HG02642 (cell line): ENCODE results near the gene RIPOR1.
"Not testable (repeated sequence)": the region's sequence is repeated elsewhere in the genome, so short reads cannot be mapped to it uniquely, and the experiment has no call there.

Experiments
- ATAC-seq: cut with Tn5 transposase; IDR thresholded peaks from one replicate; pipeline ENCODE4 v1.9.1; 2021; ENCODE audit warnings: mild to moderate bottlenecking; ENCODE audit not compliant: unreplicated experiment, poor library complexity

RIPOR1 gene

GRCh38 chr16:67514382-67514828, 14.2 kb upstream of the RIPOR1 start:
- peak; percentile 45 for ATAC-seq

GRCh38 chr16:67516296-67517154, 12.1 kb upstream of the RIPOR1 start:
- no peak for ATAC-seq

- no peak for ATAC-seq
These were observed 11.5 kb upstream of the RIPOR1 start for GRCh38 chr16:67517155-67517445.

- peak; percentile 41 for ATAC-seq
These were observed 10.8 kb upstream of the RIPOR1 start for GRCh38 chr16:67517661-67518423.

DNA sequence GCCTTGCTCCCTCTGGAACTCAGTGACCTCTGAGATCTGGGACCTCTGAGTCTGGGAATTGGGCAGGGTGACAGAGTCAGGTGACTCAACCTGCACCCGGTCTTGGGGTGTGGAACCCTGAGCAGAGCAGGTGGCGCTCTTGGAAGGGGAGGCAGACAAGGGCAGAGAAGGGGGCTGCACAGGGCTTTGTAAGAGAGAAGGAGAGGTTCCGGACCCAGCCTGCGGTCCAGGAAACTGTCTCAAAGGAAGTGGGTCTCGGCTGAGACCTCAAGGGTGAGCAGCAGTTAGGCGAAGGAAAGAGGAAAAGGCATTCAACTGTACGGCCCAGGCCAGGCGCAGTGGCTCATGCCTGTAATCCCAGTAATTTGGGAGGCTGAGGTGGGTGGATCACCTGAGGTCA, 10.0 kb upstream of the RIPOR1 start:
- no peak for ATAC-seq

DNA sequence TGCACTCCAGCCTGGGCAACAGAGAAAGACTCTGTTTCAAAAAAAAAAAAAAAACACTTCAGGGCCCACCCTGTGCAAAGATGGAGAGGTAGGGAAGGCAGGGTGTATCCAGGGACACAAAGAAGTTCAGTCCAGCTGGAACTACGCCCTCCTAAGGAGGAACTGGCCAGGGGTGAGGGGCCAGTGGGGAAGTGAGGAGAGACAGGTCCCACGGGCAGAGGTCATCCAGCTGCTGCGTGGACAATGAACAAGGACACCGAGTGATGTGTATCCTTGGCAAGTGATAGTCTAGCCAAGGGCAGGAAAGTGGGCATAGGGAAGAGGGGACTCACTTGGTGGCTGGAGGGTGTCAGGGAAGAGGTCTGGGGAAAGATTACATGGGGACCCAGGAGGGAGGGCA, 9.4 kb upstream of the RIPOR1 start:
- no peak for ATAC-seq

GRCh38 chr16:67521095-67521804, 7.4 kb upstream of the RIPOR1 start:
- peak; percentile 73 for ATAC-seq

GRCh38 chr16:67525176-67525860, 3.3 kb upstream of the RIPOR1 start:
- no peak for ATAC-seq

DNA sequence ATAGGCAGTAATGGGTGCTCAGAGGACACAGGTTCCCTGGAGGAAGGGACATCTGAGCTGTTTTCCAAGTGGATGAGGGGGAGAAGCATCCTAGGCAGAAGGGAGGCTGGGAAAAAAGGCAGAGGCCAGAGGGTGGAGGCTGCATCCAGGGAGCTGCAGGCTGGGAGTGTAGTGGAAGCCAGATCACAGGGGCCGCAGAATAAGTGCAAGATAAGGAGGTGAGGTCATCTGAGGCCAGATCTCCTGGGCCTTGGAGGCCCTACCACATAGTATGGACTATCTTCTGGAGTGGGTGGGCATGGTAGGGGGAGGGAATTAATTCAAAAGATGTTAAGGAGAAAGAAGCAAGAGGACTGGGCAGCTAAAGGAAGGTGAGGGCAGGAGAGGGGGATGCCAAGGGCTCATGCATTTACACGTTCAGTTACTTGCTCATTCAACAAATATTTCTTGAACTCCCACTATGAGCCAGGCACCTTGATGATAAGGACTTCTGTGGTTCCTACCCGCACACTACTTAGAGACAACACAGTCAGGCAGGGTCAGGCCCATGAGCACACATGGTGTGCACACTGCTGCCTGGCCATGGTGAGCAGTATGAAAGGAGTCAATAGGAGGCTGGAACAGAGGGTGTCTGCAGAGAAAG, 2.4 kb upstream of the RIPOR1 start:
- ATAC-seq = no peak

DNA sequence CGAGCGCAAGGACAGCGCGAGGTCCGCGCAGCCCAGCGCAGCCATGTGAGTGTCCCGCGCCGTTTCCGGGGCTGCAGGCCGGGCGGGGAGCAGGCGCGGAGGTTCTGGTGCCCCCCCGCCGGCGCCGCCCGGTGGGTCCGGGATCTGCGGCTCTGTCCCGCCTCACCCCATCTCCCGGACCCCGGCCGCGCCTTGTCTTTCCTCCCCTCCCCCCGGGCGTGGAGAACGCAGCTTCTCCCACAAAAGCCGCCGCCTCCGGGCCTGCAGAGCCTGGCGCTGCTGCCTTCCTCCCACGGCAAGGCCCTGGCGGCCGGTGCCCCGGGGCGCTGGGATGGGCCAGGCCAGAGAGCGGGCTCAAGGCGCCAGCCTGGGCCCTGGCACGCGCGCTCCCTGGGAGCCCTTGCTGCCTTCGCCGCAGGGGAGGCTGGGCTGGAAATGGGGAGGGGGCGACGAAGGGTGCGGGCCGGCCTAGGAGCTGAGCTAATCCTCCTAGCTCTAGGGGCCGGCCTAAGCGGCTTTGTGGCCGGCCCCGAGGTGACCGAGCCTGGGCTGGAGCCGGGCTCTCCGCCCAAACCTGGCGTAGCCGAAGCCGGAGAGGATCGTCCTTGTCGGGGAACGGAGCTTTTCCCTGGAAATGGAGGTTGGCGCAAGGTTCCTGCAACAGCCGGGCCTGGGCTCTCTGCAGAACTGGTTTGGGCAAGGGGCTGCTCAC, 397 bp downstream of the RIPOR1 start:
- peak; percentile 30 for ATAC-seq

DNA sequence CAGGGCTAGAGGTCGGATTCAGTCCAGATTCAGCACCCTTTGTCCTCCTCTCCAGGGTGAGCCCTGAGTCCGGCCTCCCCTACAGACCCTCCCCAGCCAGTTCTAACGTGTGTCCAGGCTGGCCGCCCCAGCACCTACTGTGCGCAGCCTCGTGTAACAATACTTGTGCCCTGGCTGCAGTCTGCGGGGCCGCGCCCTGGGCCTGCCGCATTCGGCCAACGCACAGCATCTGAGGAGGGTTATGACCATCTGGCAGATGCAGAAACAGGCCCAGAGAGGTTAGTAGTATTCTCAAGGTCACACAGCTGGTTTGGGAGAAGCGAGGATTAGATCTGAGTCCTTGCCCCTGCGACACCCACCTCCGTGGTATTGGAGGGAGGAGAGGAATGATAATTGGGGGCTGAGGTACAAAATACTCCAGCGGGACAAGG, 968 bp downstream of the RIPOR1 start:
- peak; percentile 5 for ATAC-seq

DNA sequence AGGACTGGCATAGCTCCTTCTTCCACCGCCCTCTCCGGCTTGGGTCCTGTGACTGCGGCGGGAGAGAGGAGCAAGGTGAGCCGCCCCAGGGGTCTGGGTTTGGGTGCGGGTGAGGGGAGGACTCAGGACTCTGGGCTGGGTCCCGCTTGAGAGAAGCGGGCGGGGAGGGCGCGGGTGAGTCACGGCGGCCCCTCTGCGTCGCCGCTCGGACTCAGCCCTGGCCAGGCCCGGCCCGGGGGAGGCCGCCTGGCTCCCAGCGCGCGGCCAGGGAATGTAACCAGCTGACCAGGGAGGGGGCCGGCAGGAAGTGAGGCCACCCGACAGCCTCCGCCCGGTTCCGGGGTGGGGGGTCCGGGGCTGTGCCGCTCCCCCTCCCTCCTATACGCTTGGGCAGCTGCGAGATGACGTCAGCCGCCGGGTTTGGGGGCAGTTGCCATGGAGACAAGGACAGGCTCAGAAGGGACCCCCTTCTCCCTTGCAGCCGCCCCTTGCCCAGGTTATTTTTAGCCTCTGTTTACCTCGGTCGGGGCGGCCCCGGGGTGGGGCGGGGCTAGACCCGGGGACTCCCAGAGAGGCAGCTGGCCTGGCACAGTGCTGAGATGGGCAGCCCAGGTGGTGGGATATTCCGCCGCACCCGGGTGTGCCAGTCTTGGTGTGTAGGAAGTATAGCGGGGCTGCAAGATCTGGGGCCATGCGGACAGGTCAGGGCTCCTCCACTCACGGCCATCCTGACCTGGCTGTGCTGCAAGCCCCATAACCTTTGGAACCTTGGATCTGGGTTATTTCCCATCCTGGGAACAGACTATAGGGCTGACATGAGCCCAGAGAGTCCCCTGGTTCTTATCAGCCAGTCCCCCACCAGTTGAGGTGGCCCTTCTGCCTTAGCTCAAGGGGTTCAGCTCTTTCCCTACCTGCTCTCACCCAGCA, 1.6 kb downstream of the RIPOR1 start:
- peak; percentile 45 for ATAC-seq

DNA sequence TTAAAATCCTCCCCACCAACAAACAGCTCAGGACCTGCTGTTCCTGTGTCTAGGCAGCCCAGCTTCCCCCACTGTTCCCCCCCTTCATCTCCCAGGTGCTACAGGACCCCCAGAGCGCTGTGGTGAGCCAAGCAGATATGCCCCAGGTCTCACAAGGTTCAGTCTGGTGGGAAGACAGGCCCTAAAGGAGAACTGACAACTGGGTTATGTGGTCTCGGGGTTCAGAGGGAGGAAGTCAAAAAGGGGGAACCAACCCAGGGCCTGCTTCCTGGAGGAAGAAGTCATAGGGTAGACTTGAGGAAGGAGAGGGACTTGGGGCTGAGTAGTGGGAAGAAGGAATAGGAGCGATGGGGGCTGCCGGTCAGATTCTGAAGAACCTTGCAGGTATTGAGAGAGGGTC, 2.6 kb downstream of the RIPOR1 start:
- no peak for ATAC-seq

GRCh38 chr16:67533024-67533560, 4.5 kb downstream of the RIPOR1 start:
- no peak for ATAC-seq

DNA sequence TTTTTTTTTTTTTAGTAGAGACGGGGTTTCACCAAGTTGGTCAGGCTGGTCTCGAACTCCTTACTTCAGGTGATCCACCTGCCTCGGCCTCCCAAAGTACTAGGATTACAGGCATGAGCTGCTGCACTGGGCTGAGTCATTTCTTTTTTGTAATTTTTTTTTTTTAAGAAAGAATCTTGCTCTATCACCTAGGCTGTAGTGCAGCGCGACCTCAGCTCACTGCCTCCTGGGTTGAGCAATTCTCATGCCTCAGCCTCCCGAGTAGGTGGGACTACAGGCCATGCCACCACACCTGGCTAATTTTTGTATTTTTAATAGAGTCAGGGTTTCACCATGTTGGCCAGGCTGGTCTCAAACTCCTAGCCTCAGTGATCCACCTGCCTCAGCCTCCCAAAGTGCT, 5.4 kb downstream of the RIPOR1 start:
- ATAC-seq = not testable (repeated sequence)

- no peak for ATAC-seq
These were observed 5.8 kb downstream of the RIPOR1 start for GRCh38 chr16:67534431-67534830.

GRCh38 chr16:67535201-67535600, 6.6 kb downstream of the RIPOR1 start:
- no peak for ATAC-seq

GRCh38 chr16:67537270-67537635, 8.6 kb downstream of the RIPOR1 start:
- peak; percentile 34 for ATAC-seq
